DMS79 (cell line): ENCODE data around the gene BCL2.

Experiments used
- DNase-seq: peaks from one replicate; lab custom pipeline; 2025; lab: John Stamatoyannopoulos, UW

BCL2 gene

DNA sequence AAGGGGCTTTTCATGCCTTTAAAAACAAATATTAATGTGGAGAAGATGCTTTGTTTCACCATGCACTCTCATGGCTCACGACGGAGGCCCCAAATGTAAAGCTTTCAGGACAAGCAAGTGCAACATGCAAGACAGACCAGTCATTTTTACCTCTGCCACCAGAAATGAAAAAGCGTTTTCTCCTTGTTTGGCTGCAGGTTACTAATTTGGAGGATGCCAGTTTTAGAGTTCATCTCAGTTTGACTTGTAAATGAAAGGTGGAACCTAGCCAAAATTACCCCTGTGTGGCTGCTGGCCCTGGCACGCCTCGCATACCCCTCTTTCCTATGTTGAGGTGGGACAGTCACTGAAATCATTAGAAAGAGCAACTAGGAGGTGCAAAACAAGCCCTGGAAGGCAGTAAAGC lies 138.6 kb downstream of the BCL2 start:
- DNase-seq, result no peak

DNA sequence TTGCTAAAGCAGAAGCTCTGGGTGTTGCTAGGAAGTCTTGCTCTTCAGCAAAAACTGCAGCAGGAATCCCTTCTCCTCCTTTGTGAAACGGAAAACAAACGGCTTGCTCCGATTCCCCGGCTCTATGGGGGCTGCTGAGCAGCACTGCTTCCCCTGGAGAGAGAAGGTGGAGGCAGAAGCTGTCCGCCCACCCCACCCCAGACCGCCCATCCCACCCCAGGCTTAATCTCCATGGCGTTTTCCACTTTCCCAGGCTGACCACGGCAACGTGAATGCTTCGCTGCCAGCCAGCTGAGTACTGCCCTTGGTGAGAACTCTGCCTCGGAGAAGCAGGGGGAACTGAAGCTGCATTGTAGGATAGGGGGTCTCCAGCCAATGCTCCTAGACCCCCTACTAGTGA lies 139.2 kb downstream of the BCL2 start:
- no peak for DNase-seq

DNA sequence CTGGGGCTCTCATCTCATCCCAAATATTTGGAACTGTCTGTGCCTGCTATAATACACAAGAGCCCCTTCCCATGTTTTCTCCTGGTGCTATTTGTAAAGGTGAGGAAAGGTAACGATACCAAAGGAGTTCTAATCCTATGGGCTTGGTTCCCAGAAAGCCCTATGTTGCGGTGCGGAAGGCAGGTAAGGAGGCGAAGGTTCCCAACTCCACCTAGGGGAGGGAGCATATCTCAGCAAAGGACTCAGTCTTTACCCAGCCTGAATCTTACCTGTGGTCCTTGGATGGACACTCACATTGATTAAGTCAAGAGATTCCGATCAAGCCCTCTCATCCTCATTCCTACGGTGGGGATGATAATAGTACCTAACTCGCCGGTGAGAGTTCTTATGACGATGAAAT lies 140.1 kb downstream of the BCL2 start:
- DNase-seq, result no peak

DNA sequence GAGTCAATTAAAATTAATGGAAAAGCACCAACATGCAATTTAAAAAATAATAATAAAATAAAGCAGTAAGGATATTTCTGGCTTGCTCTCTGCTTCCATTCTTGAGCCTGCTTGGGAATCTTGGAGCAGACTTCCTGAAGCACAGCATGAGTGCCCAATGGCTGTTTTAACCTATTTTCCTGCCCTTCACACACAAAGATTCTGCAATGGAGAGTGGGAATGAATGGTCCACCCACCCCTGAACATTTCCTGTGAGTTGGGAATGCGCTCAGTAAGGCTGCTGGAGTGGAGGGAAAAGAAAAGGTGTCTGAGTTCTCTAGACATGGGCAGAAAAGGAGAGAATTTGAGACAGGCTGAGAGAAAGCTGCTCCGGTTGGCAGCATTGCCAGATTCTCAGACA lies 140.6 kb downstream of the BCL2 start:
- DNase-seq, result no peak

DNA sequence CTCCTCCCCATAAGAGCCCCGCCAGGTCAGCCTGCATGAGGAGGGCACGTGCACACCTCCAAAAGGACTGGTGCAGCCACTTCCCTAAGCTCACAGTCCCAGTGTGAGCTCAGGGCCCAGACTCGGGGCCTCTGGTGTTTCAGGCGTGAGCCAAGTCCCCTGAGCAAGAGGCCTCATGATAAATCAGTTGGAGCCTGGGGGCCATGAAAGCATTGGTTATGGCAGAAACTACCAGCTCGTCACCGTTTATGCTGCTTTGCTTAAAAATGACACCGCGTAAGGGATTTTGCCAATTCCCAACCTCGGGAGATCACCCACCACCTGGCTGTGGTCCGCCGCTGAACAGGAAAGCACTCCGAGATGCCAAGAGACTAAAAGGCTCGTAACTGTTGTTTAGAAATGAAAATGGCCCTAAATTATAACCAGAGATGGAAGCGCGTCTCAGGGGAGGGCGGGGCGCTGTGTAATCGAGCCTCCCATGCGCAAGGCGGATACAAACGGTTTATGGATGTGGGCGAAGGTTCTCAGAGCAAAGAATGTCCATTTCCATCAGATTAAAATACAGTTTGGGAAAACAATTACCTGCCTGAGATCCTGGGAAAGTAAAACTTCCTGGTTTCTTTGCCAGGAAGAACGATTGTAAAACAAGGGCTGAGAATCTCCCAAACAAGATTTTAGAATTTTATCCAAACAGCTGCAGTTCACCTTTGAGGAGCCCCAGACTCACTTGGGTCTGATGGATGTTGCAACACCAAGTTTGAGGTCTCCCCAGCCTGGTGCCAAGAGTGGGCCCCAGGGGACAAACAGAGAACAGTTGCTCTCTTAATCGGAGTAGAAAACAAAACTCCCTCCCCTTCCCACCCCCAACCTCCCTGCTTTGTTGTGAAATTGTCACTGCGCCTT lies 141.4 kb downstream of the BCL2 start:
- DNase-seq, result peak; percentile 76

DNA sequence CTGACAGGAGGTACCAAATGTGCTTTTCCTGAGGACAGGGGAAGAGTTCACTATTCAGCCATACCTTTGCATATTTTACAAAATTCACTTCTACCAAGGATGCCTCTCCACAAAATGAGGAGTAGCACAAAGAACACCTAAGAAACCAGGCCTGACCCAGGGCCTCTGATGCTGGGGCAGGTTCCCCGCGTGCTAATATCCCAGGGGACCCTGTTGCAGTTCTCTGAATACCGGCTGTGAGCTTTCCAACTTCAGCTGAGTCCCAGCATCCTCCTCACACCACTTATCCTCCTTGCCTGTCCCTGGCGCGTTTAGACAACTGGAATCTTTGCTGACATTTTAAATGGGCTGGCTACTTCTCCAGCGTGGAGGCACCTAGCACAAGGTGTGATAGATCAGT lies 142.3 kb downstream of the BCL2 start:
- no peak for DNase-seq

DNA sequence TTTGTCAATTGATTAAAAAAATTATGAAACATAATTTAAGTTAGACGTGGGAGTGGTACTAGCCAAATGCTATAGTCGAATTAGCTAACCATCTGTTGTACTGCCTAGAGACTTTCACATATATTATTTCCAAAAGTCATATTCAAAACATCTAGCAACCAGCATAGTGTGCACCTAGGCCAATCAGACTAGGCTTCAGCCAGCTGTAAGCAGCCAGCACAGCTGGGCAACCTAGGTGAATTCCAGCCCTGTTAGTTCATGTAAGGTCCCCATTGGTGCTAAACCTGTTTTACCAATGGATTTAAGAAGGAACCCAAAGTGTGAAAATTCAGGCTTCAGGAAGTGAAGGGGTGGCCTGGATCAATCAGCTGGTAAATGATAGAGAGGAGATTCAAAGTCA lies 144.3 kb downstream of the BCL2 start:
- no peak for DNase-seq

DNA sequence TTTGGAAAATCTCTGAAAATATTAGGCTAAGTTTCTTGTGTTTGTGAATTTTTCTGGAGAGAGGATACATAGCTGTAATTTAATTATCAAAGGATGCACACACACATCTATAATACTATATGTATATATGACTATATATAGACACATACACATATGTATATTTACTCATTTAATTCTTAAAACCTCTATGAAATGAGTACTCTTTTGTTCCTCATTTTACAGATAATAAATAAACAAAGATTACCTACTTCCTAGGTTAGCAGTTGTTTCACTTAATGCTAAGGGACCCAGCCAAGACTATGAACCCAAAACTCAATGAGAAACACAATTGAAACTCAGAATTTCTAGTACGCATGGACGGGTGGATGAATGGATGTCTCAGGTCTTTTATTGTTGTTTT lies 145.6 kb downstream of the BCL2 start:
- no peak for DNase-seq

DNA sequence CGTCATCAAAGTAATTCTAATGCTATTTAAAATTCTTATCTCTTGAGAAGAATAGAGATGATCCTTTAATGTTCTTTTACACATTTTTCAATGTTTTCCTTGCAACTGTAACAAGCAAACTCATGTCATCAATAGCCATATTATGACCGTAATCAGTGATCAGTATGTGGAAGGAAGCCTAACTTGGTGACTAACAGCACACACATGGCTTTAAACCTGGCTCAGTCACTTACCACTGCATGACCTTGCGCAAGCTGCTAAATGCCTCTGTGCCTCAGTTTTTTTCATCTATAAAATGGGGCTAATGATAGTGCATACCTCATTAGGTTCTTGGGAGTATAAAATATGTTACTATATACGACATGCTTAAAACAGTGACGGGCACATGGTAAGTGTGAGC lies 149.7 kb downstream of the BCL2 start:
- no peak for DNase-seq

DNA sequence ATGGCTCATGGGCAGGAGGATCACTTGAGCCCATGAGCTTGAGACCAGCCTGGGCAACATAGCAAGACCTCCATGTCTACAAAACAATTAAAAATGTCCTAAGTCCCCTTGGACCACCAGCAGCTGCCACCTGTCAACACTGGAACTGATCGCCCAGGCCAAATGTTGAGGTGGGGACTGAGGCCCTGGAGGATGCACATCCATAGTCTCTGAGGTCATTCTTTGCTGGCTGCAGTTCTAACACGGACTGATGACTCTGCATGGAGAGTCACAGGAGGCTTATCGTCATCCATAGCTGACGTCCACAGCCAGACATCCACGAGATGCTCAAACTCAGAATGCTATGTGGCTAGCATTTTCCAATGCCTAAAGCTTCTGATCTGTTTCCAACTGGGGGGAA lies 151.3 kb downstream of the BCL2 start:
- no peak for DNase-seq

DNA sequence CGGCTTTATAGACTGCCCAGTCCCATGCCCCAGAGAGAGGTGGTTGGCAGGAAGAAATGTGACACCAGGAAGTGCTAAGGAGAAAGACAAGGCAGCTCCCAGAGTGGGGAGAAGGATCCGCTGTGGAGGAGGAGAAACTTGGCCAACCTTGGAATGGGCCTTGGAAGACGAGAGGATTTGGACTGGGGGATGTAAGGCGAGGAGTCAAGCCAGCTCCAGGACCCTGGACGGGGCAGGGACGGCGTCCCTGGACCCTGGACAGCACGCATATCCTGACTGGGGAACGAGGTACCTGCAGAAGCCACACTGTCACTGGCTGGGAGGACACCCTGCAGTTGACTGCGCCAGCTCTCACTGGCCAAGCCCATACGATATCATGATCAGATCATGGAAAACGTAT lies 153.4 kb downstream of the BCL2 start:
- DNase-seq, result no peak

DNA sequence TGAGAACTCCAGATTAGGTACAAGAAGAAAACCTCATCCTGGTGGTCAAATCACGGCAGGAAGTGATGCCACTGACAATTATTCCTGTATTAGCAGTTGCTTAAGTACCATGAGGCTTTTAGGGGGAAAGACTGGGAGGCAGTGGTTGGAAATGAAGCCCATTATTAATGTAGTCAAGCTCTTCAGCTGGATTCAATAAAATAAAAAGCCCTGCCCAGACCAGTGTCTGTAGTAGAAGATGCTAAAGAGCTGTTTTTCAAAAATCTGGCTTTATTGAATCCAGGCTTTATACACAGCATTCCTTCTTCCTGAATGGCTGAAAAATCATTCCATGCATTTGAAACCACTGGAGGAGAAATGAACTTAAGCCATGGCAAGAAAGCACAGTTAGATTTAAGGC lies 155.2 kb downstream of the BCL2 start:
- DNase-seq, result no peak

DNA sequence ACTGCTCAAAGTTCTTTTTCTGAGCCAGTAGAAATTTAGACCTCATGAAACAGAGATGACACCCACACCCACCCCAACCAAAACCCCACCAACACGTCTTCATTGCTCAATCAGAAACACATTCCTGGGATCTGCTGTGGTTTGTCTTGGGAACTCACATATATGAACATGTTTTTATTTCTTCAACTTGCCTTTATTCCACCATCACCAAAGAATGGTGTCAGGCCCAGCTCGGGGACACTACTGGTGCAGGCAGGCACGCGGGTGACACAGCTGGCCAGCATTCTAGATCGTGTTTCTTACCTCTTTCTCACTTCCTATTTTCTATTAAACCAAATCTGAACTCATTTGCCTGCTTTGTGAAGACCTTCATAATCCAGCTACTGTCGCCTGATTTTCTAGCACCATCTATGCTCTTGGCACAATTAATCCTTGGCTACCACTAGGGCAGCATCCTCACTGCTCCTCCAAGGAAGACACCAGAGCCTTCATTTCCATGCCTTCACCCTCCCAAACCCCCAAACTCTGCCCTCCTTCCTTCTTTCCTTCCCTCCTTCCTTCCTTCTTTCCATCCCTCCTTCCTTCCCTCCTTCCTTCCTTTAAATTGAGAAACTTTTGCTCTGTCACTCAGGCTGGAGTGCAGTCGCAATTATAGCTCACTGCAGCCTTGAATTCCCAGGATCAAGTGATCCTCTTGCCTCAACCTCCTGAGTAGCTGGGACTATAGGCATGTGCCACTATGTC lies 157.1 kb downstream of the BCL2 start:
- no peak for DNase-seq

DNA sequence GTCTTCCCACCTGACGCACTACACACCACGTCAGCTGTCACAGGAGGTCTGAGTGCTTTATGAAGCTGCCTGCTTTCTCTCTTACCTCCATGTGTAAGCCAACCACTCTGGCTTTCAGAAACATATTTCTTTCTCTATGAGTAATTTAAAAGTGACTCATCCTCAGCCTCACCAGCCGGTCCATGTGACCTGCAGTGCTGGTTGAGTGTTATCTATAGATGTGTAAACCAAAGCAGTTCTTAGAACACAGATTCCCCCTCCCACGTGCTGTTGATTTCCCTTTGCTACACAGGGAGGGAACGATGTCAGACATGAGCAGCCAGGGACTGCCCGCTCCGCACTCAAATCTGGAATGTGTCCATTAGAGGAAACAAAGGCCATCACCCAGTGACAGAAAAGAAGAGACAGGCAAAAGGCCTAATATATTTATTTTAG lies 157.8 kb downstream of the BCL2 start:
- no peak for DNase-seq

DNA sequence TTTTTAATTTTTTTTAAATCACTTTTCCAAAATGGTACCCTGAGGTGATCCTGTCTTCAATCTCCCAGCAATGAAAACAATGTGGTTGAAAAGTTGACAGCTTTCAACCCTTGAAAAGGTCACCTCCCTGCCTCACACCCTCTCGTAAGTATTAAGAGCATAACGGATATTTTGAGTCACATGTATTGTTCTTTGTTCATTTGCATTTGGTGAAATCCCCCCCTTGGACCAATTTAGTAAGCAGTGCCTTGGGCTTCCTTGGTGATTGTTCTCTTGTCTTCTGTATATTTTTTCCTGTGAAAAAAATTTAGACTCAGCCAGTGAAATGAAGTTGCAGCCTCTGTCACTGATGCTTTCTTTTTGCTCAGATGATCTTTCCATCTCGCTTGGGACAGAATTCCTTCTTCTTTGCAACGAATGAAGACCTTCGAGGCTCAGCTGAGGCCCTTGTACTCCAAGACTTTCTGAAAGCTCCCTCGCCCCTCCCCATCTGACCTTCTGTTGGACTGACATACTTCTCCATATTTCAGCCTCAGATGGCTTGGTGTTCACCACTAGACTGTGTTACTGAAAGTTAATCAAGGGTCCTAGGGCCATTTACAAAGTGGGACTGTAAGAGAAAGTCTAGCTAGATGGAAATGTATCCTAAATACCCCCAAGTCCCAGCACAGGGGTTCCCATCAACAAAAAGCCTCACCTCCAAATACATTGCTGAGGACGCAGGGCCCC lies 158.4 kb downstream of the BCL2 start:
- DNase-seq, result no peak

DNA sequence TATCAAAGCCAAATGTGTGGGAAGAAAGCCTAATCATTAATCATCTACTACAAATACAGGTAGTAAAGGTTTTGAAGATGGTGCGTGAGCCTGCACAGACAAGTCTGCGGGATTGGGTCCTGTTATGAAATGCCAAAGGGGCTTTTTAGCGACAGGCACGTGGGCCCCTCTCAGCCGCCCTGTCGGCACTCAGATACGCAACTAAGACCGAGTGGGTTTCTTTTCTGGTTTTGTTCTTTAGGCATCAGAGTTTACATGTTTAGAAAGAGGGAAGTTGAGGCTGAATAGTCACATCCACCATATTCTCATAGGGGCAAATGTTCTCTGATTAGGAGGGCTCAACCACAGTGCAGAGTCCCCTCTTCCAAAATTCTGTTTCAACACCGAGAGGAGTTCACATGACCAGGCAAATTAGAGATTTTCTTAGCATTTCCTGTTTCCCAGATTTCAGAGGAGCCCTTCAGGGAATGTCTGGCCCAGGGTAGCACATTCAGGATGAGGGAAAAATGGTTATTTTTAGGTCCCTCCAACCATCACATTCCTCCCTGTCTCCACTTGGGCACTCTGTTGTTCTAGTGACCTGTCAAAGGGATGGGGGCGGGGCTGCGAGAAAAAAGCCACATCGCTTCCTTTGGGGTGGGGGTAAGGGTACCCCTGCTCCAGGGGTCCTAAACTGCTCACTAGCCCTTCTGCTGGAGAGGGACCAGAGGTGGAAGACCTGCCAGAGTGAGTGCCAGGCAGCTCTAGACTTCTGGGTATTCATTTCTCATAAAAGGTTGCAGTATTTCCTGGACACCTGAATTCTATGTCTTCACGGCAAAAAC lies 159.2 kb downstream of the BCL2 start:
- DNase-seq, result no peak

DNA sequence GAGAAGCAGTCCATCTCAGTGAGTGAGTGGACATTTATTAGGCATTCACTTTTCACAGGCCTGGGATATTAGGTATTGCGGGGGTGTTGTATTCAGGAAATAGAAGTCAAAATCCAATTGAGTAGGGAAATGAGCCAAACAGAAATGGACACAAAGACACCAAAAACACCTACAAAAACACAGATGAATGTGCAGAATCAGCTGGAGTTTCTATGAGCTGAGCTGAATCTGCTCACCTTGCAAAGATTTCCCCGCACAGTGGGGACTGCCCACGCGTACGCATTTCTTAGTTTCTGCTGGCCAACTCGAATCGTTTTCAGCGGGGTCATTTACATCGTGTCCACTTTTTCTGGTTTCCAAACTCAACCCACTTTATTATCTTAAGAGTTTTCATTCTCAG lies 160.0 kb downstream of the BCL2 start:
- no peak for DNase-seq

DNA sequence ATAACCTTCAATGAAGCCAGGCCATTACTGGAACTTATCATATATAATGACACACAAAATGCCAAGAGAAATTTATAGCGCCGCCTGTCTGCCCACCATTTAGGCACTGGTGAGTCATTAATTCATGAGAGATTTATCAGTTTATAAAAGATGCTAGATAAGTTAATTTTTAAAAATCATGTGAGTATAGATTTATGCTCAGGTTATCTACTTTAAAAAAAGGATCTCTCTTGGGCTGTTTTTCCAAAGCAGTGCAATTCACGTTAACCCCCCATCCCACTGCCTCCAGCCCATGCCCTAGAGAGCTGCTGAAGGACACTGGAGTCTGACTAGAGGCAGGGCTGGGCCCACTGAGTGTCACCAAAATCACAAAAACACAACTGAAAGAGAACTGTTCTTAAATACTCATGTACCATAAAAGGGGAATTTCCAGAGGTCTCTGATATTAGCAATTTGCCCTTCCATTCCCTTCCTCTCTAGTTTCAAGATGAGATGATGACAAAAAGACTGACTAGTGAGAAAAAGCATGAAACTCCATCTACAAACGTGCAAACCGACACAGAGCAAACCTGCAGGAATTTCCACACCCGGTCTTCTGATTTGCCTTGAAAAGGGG lies 160.8 kb downstream of the BCL2 start:
- DNase-seq, result no peak

DNA sequence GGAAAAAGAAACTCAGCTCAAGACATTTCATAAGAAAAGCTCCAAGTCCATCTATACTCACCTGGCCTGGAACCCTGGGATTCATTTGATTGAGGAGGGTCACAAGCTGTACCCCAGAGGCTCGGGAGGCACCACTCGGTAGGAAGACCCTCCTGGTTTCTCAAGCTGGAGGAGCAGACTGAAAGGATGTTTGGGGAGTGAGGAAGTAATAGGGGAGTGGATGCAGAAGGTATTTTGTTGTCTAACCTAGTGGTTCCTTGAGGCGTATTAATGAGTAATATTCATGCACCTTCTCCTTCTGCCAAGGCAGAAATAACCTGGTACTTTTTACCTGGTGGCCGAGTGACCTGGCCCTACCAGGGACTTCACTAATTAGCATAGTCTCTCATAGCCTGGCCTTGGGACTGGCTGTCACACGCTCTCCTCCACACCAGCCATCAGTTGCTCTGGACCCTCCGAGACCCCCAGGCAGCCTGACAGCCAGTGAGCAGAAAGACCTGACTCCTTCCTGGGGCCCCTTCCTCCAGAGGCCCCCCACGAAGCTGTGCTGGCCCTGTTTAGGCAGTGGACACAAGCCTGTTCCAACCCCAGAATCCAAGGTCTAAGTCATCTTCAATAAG lies 161.4 kb downstream of the BCL2 start:
- DNase-seq, result no peak

DNA sequence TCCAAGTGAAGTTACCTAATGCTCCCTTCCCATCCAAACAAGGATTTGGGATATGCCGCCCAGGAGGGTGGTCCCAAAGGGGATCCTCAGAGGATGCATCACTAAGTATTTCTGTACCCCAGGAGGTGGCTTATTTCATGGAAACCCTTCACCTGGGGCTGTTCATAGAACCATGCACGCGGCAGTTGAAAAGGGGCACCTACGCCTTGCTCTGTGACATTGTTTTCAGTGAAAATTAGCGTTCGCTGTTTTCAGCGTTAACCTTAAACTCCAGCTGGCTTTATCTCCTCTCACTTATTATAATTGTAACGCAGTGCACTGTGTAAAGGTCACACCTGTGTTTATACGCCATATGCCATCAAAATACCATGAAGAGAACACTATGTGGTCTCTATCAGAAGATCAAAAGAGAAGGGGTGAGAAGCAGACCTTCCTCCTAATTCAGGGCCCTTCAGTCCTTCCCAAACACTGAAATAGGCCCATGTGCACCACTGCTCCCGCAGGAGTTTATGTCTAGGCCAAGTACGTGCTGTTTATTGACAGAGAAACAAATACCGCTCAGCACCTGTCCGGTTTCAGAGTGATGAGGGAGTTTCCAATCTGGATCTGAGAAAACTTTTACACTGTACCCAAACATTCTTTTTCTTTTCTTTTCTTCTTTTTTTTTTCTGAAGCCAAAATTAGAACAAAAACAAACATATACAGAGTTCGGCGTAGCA lies 162.1 kb downstream of the BCL2 start:
- DNase-seq, result no peak
